PFSK-1 (cell line): ENCODE measurements around the gene FOXB1.

Source experiments
- FOXP2 ChIP-seq: optimal IDR thresholded peaks from 2 replicates; pipeline ENCODE3; 2011; ENCODE audit warnings: borderline replicate concordance, control low read depth, inconsistent platforms; ENCODE audit not compliant: insufficient read depth; ENCODE audit errors: extremely low read length, extremely low read depth
- POLR2AphosphoS5 ChIP-seq: IDR thresholded peaks from 2 replicates; pipeline ENCODE4 v1.6.1; 2012; ENCODE audit warnings: low read depth, mild to moderate bottlenecking, control low read depth, low read length, moderate library complexity
- SIN3A ChIP-seq: IDR thresholded peaks from 2 replicates; pipeline ENCODE4 v1.6.1; 2012; ENCODE audit warnings: mild to moderate bottlenecking, low read length, moderate library complexity, borderline replicate concordance; ENCODE audit not compliant: insufficient read depth
- TAF1 ChIP-seq: IDR thresholded peaks from 2 replicates; pipeline ENCODE4 v1.6.1; 2012; ENCODE audit warnings: low read length, control low read depth, borderline replicate concordance; ENCODE audit not compliant: insufficient read depth
- TF ChIP-seq, protein P1 (sequence below), 2 experiments: IDR thresholded peaks; 2 replicates each; pipeline versions ENCODE4 v1.6.1 to v1.8.0; 2011 to 2012; ENCODE audit warnings: low read depth in 2 of 2, low read length in 2 of 2, control low read depth in 1 of 2, inconsistent platforms in 1 of 2, mild to moderate bottlenecking in 1 of 2, moderate library complexity in 1 of 2; ENCODE audit not compliant: insufficient read depth in 1 of 2

DNA sequence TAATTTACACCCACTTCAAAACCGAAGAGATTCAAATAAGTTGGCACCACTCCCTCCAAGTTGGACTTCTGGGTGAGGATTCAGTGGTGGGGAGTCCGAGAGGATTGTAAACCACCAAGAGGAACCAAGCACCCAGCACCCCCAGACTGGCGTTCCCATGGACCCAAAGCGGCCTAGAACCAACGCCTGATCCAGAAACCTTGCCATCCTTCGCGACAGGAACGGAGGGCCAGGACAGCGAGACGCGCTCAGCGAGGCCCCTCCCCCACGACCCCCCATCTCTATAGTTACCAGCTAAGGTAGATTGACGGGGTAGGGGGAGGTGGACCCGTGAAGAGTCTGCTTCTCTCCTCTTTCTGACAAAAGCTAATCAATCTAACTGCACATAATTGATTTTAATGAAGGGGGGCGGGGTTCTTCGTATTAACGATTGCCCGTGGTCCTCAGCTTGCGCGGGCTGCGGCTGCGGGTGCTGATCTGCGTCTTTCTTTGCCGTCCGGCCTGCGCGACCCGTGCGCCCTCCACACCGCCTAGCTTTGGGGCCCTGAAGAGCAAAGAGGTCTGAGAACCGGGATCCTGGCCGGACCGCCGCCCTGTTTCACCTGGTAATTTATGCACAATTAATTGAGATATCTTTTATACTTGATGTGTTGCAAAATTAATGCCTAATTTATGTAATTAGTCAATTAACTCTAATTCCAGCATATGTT lies 10.9 kb upstream of the FOXB1 start:
- no peak for TF ChIP-seq POLR2AphosphoS5
- no peak for TF ChIP-seq TAF1
- TF ChIP-seq, protein P1, sequence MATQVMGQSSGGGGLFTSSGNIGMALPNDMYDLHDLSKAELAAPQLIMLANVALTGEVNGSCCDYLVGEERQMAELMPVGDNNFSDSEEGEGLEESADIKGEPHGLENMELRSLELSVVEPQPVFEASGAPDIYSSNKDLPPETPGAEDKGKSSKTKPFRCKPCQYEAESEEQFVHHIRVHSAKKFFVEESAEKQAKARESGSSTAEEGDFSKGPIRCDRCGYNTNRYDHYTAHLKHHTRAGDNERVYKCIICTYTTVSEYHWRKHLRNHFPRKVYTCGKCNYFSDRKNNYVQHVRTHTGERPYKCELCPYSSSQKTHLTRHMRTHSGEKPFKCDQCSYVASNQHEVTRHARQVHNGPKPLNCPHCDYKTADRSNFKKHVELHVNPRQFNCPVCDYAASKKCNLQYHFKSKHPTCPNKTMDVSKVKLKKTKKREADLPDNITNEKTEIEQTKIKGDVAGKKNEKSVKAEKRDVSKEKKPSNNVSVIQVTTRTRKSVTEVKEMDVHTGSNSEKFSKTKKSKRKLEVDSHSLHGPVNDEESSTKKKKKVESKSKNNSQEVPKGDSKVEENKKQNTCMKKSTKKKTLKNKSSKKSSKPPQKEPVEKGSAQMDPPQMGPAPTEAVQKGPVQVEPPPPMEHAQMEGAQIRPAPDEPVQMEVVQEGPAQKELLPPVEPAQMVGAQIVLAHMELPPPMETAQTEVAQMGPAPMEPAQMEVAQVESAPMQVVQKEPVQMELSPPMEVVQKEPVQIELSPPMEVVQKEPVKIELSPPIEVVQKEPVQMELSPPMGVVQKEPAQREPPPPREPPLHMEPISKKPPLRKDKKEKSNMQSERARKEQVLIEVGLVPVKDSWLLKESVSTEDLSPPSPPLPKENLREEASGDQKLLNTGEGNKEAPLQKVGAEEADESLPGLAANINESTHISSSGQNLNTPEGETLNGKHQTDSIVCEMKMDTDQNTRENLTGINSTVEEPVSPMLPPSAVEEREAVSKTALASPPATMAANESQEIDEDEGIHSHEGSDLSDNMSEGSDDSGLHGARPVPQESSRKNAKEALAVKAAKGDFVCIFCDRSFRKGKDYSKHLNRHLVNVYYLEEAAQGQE (IDR thresholded peaks at IDR 0.05; ENCODE audit: insufficient read depth in 1 of 2, low read depth in 2 of 2, low read length in 2 of 2): no peak
- TF ChIP-seq FOXP2: no peak
- no peak for TF ChIP-seq SIN3A
